Neutrophil (primary cell): ENCODE measurements around the gene CADM4.
"Not testable (repeated sequence)": the region's sequence is repeated elsewhere in the genome, so short reads cannot be mapped to it uniquely, and the experiment has no call there.

ENCODE experiments used
- H3K27ac ChIP-seq: fragments of 200-600 bp; sonication (generic); 2 replicates; pipeline ENCODE4 v1.5.1; 2016; ENCODE audit warnings: mild to moderate bottlenecking, moderate library complexity
- H3K27me3 ChIP-seq: fragments of 200-600 bp; sonication (generic); 2 replicates; pipeline ENCODE4 v1.6.0; 2016; ENCODE audit warnings: mild to moderate bottlenecking
- H3K36me3 ChIP-seq: fragments of 200-600 bp; sonication (generic); 2 replicates; pipeline ENCODE4 v1.5.1; 2017
- H3K4me1 ChIP-seq, 2 experiments: fragments of 200-600 bp in 1 of 2; sonication (generic) in 1 of 2; 1 replicate in 1 of 2; 2 replicates in 1 of 2; pipeline versions ENCODE4 v1.5.1 to v1.6.1; 2013 to 2016; ENCODE audit warnings: low read depth in 1 of 2, low read length in 1 of 2, mild to moderate bottlenecking in 1 of 2, moderate library complexity in 1 of 2; ENCODE audit not compliant: control insufficient read depth in 1 of 2, insufficient read depth in 1 of 2
- H3K4me3 ChIP-seq, 2 experiments: fragments of 200-600 bp in 1 of 2; sonication (generic) in 1 of 2; 1 replicate in 1 of 2; 2 replicates in 1 of 2; pipeline ENCODE4 v1.5.1; 2013 to 2016; ENCODE audit warnings: low read depth in 1 of 2, low read length in 1 of 2, mild to moderate bottlenecking in 1 of 2, moderate library complexity in 1 of 2
- H3K9me3 ChIP-seq: fragments of 200-600 bp; sonication (generic); 2 replicates; pipeline ENCODE4 v1.5.1; 2016
- TF ChIP-seq, protein P1 (sequence below): fragments of 200-600 bp; sonication (generic); IDR thresholded peaks from 2 replicates; pipeline ENCODE4 v1.5.1; 2016; ENCODE audit warnings: antibody characterized with exemption

Gene CADM4

DNA sequence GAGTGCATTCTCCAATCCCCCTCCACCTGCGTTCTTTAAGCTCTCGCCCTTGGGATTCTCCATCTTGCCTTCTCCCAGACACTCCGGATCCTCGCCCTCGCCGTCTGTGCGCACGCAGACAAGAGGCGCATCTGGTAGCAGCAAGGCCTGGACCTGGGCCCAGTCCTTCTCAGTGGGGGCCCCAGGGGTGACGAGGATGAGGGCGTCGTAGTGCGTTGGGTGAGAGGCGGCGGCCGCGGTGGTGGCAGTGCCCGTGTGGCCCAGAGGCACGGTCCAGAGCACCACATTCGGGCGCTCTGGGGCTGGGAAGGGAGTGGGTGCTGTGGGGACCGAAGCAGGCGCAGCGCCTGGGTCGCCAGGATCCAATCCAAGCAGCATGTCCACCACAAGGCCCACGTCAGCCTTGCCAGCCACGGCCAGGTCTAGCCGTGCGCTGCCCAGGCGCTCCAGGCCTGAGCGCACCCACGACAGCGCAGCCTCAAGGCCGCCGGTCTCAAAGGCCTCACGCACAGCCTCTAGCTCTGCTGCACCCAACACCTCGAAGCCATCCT, 46.8 kb downstream of the CADM4 start:
- Histone ChIP-seq H3K36me3 (peaks cover 20% of the 10 kb centered on the region), H3K4me3 (no peak overlapping the region), H3K4me1 (peaks cover 32 to 39% of the 10 kb centered on the region in 2 experiments), H3K9me3 (no peaks in the 10 kb centered on the region), H3K27me3 (no peaks in the 10 kb centered on the region), H3K27ac (no peak overlapping the region)
- TF ChIP-seq, protein P1, sequence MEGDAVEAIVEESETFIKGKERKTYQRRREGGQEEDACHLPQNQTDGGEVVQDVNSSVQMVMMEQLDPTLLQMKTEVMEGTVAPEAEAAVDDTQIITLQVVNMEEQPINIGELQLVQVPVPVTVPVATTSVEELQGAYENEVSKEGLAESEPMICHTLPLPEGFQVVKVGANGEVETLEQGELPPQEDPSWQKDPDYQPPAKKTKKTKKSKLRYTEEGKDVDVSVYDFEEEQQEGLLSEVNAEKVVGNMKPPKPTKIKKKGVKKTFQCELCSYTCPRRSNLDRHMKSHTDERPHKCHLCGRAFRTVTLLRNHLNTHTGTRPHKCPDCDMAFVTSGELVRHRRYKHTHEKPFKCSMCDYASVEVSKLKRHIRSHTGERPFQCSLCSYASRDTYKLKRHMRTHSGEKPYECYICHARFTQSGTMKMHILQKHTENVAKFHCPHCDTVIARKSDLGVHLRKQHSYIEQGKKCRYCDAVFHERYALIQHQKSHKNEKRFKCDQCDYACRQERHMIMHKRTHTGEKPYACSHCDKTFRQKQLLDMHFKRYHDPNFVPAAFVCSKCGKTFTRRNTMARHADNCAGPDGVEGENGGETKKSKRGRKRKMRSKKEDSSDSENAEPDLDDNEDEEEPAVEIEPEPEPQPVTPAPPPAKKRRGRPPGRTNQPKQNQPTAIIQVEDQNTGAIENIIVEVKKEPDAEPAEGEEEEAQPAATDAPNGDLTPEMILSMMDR, result no peak

DNA sequence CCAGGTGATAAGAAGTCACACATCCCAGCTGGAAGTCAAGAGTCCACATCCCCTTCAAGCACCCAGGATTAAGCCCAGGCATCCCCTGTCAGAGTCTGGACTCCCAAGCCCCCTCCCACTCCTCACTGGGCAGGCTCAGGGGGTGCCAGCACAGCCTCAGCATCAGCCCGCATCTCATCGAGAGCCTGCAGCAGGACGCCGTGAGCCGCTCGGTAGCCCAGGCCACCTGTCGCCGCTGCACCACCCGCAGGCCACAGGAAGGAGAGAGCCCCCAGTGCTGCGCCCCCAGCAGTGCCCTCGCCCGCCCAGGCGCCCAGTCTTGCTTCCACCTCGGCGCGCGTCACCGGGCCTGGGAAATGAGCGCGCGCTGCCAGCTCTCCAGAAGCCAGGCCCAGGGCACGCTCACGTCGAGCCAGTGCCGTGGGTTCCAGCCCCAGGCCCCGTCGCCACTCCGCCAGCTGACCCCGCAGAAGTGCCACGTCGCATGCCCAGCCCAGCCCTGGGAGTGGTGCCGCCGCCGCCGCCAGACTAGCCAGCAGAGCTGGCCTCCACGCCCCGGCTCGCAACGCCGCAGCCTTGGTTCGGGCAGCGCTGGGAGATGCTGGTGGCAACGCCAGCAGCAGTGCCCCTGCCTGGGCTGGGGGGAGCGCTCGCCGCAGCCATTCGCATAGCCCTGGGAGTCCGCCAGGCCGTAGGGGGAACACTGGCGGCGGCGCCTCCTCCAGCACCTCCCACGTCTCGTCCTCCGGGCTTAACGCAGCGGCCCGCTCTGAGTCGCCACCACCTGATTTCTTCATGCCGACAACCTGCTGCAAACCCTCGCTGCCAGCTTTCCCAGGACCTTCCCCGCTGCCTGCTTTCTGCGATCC, 47.5 kb downstream of the CADM4 start:
- Histone ChIP-seq H3K27ac (no peak overlapping the region), H3K4me3 (no peak overlapping the region), H3K36me3 (peaks cover 20% of the 10 kb centered on the region), H3K4me1 (peaks cover 27 to 32% of the 10 kb centered on the region in 2 experiments), H3K27me3 (no peaks in the 10 kb centered on the region), H3K9me3 (no peaks in the 10 kb centered on the region)
- TF ChIP-seq, protein P1, result no peak

DNA sequence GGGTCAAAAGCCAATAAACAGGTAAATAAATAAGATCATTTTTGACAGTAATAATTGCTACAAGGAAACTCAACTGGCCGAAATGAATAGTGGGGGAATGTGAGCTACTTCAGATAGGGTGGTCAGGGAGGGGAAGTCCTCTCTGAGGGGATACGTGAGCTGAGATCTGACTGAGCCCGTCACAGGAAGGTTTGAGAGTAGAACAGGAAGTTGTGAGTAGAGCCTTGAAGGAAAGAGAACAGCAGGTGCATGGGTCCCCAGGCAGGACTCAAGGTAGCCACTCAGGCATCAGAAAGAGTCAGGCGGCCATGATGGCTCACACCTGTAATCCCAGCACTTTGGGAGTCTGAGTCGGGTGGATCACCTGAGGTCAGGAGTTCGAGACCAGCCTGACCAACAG, 50.0 kb downstream of the CADM4 start:
- TF ChIP-seq, protein P1, result no peak
- Histone ChIP-seq H3K27ac (no peak overlapping the region), H3K4me1 (peaks cover 3 to 8% of the 10 kb centered on the region in 2 experiments), H3K9me3 (no peaks in the 10 kb centered on the region), H3K4me3 (no peak overlapping the region), H3K36me3 (peaks cover 20% of the 10 kb centered on the region), H3K27me3 (no peaks in the 10 kb centered on the region)

DNA sequence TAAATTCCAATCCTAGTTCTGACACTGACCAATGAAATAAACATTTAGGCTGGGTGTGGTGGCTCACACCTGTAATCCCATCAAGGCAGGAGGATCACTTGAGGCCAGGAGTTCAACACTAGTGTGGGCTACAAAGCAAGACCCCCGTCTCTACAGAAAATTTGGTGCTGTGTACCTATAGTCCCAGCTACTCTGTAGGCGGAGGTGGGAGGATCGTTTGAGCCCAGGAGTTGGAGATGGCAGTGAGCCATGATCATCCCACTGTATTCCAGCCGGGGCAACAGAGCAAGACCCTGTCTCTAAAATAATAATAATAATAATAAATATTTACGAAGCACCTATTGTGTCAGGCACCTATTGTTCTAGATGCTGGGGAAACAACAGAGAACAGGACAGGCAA, 50.4 kb downstream of the CADM4 start:
- H3K27me3 ChIP-seq, result no peaks in the 10 kb centered on the region
- H3K9me3 ChIP-seq, result no peaks in the 10 kb centered on the region
- peaks cover 20% of the 10 kb centered on the region for H3K36me3 ChIP-seq
- H3K4me3 ChIP-seq, result no peak overlapping the region
- H3K27ac ChIP-seq, result no peak overlapping the region
- TF ChIP-seq, protein P1, result no peak
- H3K4me1 ChIP-seq, result peaks cover 0 to 4% of the 10 kb centered on the region in 2 experiments

DNA sequence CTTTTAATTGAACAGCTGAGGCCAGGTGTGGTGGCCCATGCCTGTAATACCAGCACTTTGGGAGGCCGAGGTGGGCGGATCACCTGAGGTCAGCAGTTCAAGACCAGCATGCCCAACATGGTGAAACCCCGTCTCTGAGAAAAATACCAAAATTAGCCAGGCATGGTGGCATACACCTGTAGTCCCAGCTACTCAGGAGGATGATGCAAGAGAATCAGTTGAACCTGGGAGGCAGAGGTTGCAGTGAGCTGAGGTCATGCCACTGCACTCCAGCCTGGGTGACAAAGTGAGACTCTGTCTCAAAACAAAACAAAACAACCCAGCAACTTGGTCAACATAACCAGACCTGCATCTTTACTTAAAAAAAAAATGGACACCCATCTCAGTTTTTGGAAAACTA, 52.6 kb downstream of the CADM4 start:
- not testable (repeated sequence) for H3K27me3 ChIP-seq, H3K9me3 ChIP-seq, H3K27ac ChIP-seq, H3K4me3 ChIP-seq, H3K4me1 ChIP-seq, H3K36me3 ChIP-seq

DNA sequence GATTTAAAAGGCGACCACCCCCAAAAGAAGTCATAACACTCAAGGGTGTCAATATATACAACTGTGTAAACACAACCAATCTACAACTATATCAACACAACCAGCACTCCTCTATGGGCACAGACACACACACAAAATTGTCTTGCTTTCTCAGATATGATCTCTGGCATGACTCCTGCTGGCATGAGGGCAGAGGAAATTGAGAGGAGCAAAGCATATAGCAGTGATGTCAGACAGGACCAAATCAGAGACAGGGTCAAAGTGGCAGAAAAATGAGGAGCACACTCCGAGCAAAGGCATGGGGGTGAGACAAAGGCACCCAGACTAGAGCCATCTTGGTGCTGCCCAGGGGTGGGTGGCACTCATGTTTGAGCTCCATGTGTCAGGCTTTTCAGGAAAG, 53.3 kb downstream of the CADM4 start:
- TF ChIP-seq, protein P1, result no peak
- Histone ChIP-seq H3K4me3 (no peak overlapping the region), H3K27ac (no peak overlapping the region), H3K9me3 (no peaks in the 10 kb centered on the region), H3K36me3 (no peaks in the 10 kb centered on the region), H3K27me3 (no peaks in the 10 kb centered on the region), H3K4me1 (peaks cover 0 to 3% of the 10 kb centered on the region in 2 experiments)
